ENCODE data around the gene C1orf105. TPM values are rescaled to one million over a fixed set of nuclear protein-coding genes. Genes with fewer than 3 reads are reported as not detected.
"Not testable (repeated sequence)": the region's sequence is repeated elsewhere in the genome, so short reads cannot be mapped to it uniquely, and the experiment has no call there.

Gene C1orf105
- not detected for polyA plus RNA-seq (2013, experiment 1 of 2)
- not detected for polyA plus RNA-seq (2013, experiment 2 of 2)

DNA sequence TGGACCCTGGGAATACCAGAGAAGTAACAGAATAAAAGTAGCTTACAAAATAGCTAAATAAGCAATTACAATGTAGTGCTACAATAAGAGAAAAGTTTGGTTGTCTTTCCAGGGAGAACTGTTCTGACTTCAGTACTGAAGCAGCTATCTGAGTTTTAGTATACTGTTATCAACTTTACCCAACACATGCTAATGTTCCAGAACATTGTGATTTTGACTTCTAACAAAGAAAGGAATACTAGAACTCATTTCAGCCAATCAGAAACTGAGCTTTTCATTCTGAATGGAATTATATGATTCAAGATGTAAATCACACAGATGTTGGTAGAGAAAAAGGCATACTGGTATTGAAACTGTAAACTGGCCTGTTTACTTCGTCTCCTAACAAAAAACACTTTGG is at the start of gene C1orf105:
Gene C1orf105, plus strand, starts transcription at position 301 of the 400 bp plus-strand sequence. CDS start 201 bp downstream, outside the sequence.
- no CpG with 5 or more reads among the region's 1 CpG for WGBS
- no peak within 1 kb of the TSS for H3K4me3 ChIP-seq (ENCODE audit: insufficient read depth in 1 of 2, low read depth in 1 of 2, low read length in 2 of 2)
- no peak within 1 kb of the TSS for H3K4me2 ChIP-seq (ENCODE audit: low read length, poor library complexity, severe bottlenecking)
- H3K23ac ChIP-seq (ENCODE audit: low read length in 2 of 2), result no peak within 1 kb of the TSS
- no peak within 1 kb of the TSS for H2BK15ac ChIP-seq (ENCODE audit: low read depth, poor library complexity, severe bottlenecking)
- H3K79me1 ChIP-seq (replicated peaks; ENCODE audit: low read length, poor library complexity, severe bottlenecking), result peaks cover 20% of the 10 kb centered on the region
- no peak for DNase-seq
- no peak within 1 kb of the TSS for H3K18ac ChIP-seq (ENCODE audit: low read depth in 1 of 2, low read length in 2 of 2)
- no peaks in the 10 kb centered on the region for H3K4me1 ChIP-seq (ENCODE audit: control insufficient read depth, insufficient read depth, low read depth, low read length)
- no peak within 1 kb of the TSS for H2BK5ac ChIP-seq (ENCODE audit: low read depth, low read length, poor library complexity, severe bottlenecking)
- H2AK5ac ChIP-seq (ENCODE audit: low read length, severe bottlenecking), result no peak within 1 kb of the TSS
- H3K27ac ChIP-seq (ENCODE audit: low read length, poor library complexity, severe bottlenecking), result no peak within 1 kb of the TSS
- H3K9ac ChIP-seq (ENCODE audit: low read length), result no peak within 1 kb of the TSS
- no peak within 1 kb of the TSS for H2AFZ ChIP-seq (ENCODE audit: low read depth, low read length)
- no peak within 1 kb of the TSS for H3K4ac ChIP-seq (ENCODE audit: low read depth in 1 of 2, low read length in 2 of 2)
- peaks cover 0 to 4% of the 10 kb centered on the region in 2 experiments for H3K36me3 ChIP-seq (ENCODE audit: control insufficient read depth in 1 of 2, insufficient read depth in 2 of 2, low read depth in 1 of 2, low read length in 2 of 2)
- H4K91ac ChIP-seq (ENCODE audit: low read length), result no peak within 1 kb of the TSS
- H3K14ac ChIP-seq (ENCODE audit: low read length in 2 of 2), result no peak within 1 kb of the TSS
- H2BK12ac ChIP-seq (ENCODE audit: low read length in 2 of 2), result no peak within 1 kb of the TSS
- H3K9me3 ChIP-seq (ENCODE audit: control insufficient read depth, low read length), result no peaks in the 10 kb centered on the region
- no peak within 1 kb of the TSS for H4K8ac ChIP-seq (ENCODE audit: low read length)
- H2BK120ac ChIP-seq (ENCODE audit: low read depth, low read length), result no peak within 1 kb of the TSS
- no peaks in the 10 kb centered on the region for H3K27me3 ChIP-seq (ENCODE audit: control insufficient read depth in 1 of 2, insufficient read depth in 1 of 2, low read length in 2 of 2)

- not testable (repeated sequence) for H3K4me3 ChIP-seq (ENCODE audit: insufficient read depth in 1 of 2, low read depth in 1 of 2, low read length in 2 of 2); H3K14ac ChIP-seq (ENCODE audit: low read length in 2 of 2); DNase-seq; H3K4me1 ChIP-seq (ENCODE audit: control insufficient read depth, insufficient read depth, low read depth, low read length); H3K4me2 ChIP-seq (ENCODE audit: low read length, poor library complexity, severe bottlenecking); H3K23ac ChIP-seq (ENCODE audit: low read length in 2 of 2); H2AFZ ChIP-seq (ENCODE audit: low read depth, low read length); H3K18ac ChIP-seq (ENCODE audit: low read depth in 1 of 2, low read length in 2 of 2); H3K27ac ChIP-seq (ENCODE audit: low read length, poor library complexity, severe bottlenecking); H3K9ac ChIP-seq (ENCODE audit: low read length); H3K4ac ChIP-seq (ENCODE audit: low read depth in 1 of 2, low read length in 2 of 2); H3K27me3 ChIP-seq (ENCODE audit: control insufficient read depth in 1 of 2, insufficient read depth in 1 of 2, low read length in 2 of 2); H2BK5ac ChIP-seq (ENCODE audit: low read depth, low read length, poor library complexity, severe bottlenecking); H2BK15ac ChIP-seq (ENCODE audit: low read depth, poor library complexity, severe bottlenecking); H2AK5ac ChIP-seq (ENCODE audit: low read length, severe bottlenecking); H2BK12ac ChIP-seq (ENCODE audit: low read length in 2 of 2); H4K91ac ChIP-seq (ENCODE audit: low read length); H3K36me3 ChIP-seq (ENCODE audit: control insufficient read depth in 1 of 2, insufficient read depth in 2 of 2, low read depth in 1 of 2, low read length in 2 of 2); H3K79me1 ChIP-seq (replicated peaks; ENCODE audit: low read length, poor library complexity, severe bottlenecking); H2BK120ac ChIP-seq (ENCODE audit: low read depth, low read length); H4K8ac ChIP-seq (ENCODE audit: low read length)
- H3K9me3 ChIP-seq (ENCODE audit: control insufficient read depth, low read length), result peaks cover 22% of the 10 kb centered on the region
- WGBS, result no CpG with 5 or more reads among the region's 3 CpGs
These were observed 48.8 kb upstream of the C1orf105 start for GRCh38 chr1:172371646-172372045.

- Histone ChIP-seq H2BK120ac (ENCODE audit: low read depth, low read length) (no peak overlapping the region), H3K36me3 (ENCODE audit: control insufficient read depth in 1 of 2, insufficient read depth in 2 of 2, low read depth in 1 of 2, low read length in 2 of 2) (no peaks in the 10 kb centered on the region), H3K23ac (ENCODE audit: low read length in 2 of 2) (no peak overlapping the region), H2BK15ac (ENCODE audit: low read depth, poor library complexity, severe bottlenecking) (no peak overlapping the region), H3K27me3 (ENCODE audit: control insufficient read depth in 1 of 2, insufficient read depth in 1 of 2, low read length in 2 of 2) (no peaks in the 10 kb centered on the region), H3K79me1 (replicated peaks; ENCODE audit: low read length, poor library complexity, severe bottlenecking) (no peaks in the 10 kb centered on the region), H3K4ac (ENCODE audit: low read depth in 1 of 2, low read length in 2 of 2) (no peak overlapping the region), H2BK5ac (ENCODE audit: low read depth, low read length, poor library complexity, severe bottlenecking) (no peak overlapping the region), H2AK5ac (ENCODE audit: low read length, severe bottlenecking) (no peak overlapping the region), H3K27ac (ENCODE audit: low read length, poor library complexity, severe bottlenecking) (no peak overlapping the region), H3K4me3 (ENCODE audit: insufficient read depth in 1 of 2, low read depth in 1 of 2, low read length in 2 of 2) (no peak overlapping the region), H3K9me3 (ENCODE audit: control insufficient read depth, low read length) (peaks cover 4% of the 10 kb centered on the region), H4K8ac (ENCODE audit: low read length) (no peak overlapping the region), H3K4me2 (ENCODE audit: low read length, poor library complexity, severe bottlenecking) (no peak overlapping the region), H3K4me1 (ENCODE audit: control insufficient read depth, insufficient read depth, low read depth, low read length) (no peaks in the 10 kb centered on the region), H3K18ac (ENCODE audit: low read depth in 1 of 2, low read length in 2 of 2) (no peak overlapping the region), H3K9ac (ENCODE audit: low read length) (no peak overlapping the region), H2BK12ac (ENCODE audit: low read length in 2 of 2) (no peak overlapping the region), H2AFZ (ENCODE audit: low read depth, low read length) (no peak overlapping the region), H4K91ac (ENCODE audit: low read length) (no peak overlapping the region), H3K14ac (ENCODE audit: low read length in 2 of 2) (no peak overlapping the region)
- peak; percentile 30 for DNase-seq
- WGBS, result no CpG with 5 or more reads among the region's 1 CpG
These were observed 46.6 kb upstream of the C1orf105 start for GRCh38 chr1:172373864-172374263.

GRCh38 chr1:172375211-172375631 is 45.3 kb upstream of the C1orf105 start:
- H2BK12ac ChIP-seq (ENCODE audit: low read length in 2 of 2), result no peak overlapping the region
- H3K36me3 ChIP-seq (ENCODE audit: control insufficient read depth in 1 of 2, insufficient read depth in 2 of 2, low read depth in 1 of 2, low read length in 2 of 2), result no peaks in the 10 kb centered on the region
- no peak for DNase-seq
- H4K91ac ChIP-seq (ENCODE audit: low read length), result no peak overlapping the region
- no peak overlapping the region for H3K23ac ChIP-seq (ENCODE audit: low read length in 2 of 2)
- no peak overlapping the region for H2BK5ac ChIP-seq (ENCODE audit: low read depth, low read length, poor library complexity, severe bottlenecking)
- H2BK15ac ChIP-seq (ENCODE audit: low read depth, poor library complexity, severe bottlenecking), result no peak overlapping the region
- no peak overlapping the region for H3K14ac ChIP-seq (ENCODE audit: low read length in 2 of 2)
- no peak overlapping the region for H3K4ac ChIP-seq (ENCODE audit: low read depth in 1 of 2, low read length in 2 of 2)
- H3K9ac ChIP-seq (ENCODE audit: low read length), result no peak overlapping the region
- H3K4me3 ChIP-seq (ENCODE audit: insufficient read depth in 1 of 2, low read depth in 1 of 2, low read length in 2 of 2), result no peak overlapping the region
- H3K4me1 ChIP-seq (ENCODE audit: control insufficient read depth, insufficient read depth, low read depth, low read length), result no peaks in the 10 kb centered on the region
- no peaks in the 10 kb centered on the region for H3K9me3 ChIP-seq (ENCODE audit: control insufficient read depth, low read length)
- no peak overlapping the region for H2BK120ac ChIP-seq (ENCODE audit: low read depth, low read length)
- no peaks in the 10 kb centered on the region for H3K79me1 ChIP-seq (replicated peaks; ENCODE audit: low read length, poor library complexity, severe bottlenecking)
- no peaks in the 10 kb centered on the region for H3K27me3 ChIP-seq (ENCODE audit: control insufficient read depth in 1 of 2, insufficient read depth in 1 of 2, low read length in 2 of 2)
- no peak overlapping the region for H2AK5ac ChIP-seq (ENCODE audit: low read length, severe bottlenecking)
- no peak overlapping the region for H2AFZ ChIP-seq (ENCODE audit: low read depth, low read length)
- WGBS, result no CpG with 5 or more reads among the region's 2 CpGs
- no peak overlapping the region for H3K4me2 ChIP-seq (ENCODE audit: low read length, poor library complexity, severe bottlenecking)
- no peak overlapping the region for H4K8ac ChIP-seq (ENCODE audit: low read length)
- H3K27ac ChIP-seq (ENCODE audit: low read length, poor library complexity, severe bottlenecking), result no peak overlapping the region
- H3K18ac ChIP-seq (ENCODE audit: low read depth in 1 of 2, low read length in 2 of 2), result no peak overlapping the region

All from mesenchymal stem cell (in vitro differentiated cells and primary cell).